GM12878 (cell line): ENCODE measurements around the gene ZNF222. TPM values are rescaled to one million over a fixed set of nuclear protein-coding genes. Genes with fewer than 3 reads are reported as not detected.

Experiments used
- BACH1 ChIP-seq: fragments of 450-650 bp; IDR thresholded peaks from 2 replicates; pipeline ENCODE4 v1.6.1; 2017; ENCODE audit warnings: mild to moderate bottlenecking, borderline replicate concordance
- BCL11A ChIP-seq: IDR thresholded peaks from 2 replicates; pipeline ENCODE4 v1.6.1; 2011; ENCODE audit warnings: low read depth, low read length
- CHD2 ChIP-seq: IDR thresholded peaks from 2 replicates; pipeline ENCODE4 v1.6.1; 2011; ENCODE audit warnings: low read depth, low read length, improper control_type of control experiment, borderline replicate concordance
- CHD4 ChIP-seq: fragments of 200-600 bp; sonication (generic); IDR thresholded peaks from 2 replicates; pipeline ENCODE4 v1.6.1; 2016; ENCODE audit warnings: mild to moderate bottlenecking
- EGR1 ChIP-seq, 2 experiments: IDR thresholded peaks; 1 replicate in 1 of 2; 2 replicates in 1 of 2; pipeline ENCODE4 v1.6.1; 2011 to 2012; ENCODE audit warnings: low read depth in 2 of 2, low read length in 2 of 2, borderline replicate concordance in 1 of 2, mild to moderate bottlenecking in 1 of 2, moderate library complexity in 1 of 2
- ETV6 ChIP-seq, 2 experiments: fragments of 450-650 bp in 1 of 2; IDR thresholded peaks in 1 of 2; conservative IDR thresholded peaks in 1 of 2; 2 replicates each; pipeline ENCODE4 v1.6.1; 2014; ENCODE audit warnings: antibody characterized with exemption in 1 of 2, borderline replicate concordance in 1 of 2, low read depth in 1 of 2, mild to moderate bottlenecking in 1 of 2, moderate library complexity in 1 of 2
- FOXK2 ChIP-seq: fragments of 450-650 bp; IDR thresholded peaks from 2 replicates; pipeline ENCODE4 v1.6.1; 2017; ENCODE audit warnings: mild to moderate bottlenecking, moderate library complexity
- FOXM1 ChIP-seq: IDR thresholded peaks from 2 replicates; pipeline ENCODE4 v1.6.1; 2012; ENCODE audit warnings: low read depth, mild to moderate bottlenecking, inconsistent platforms, low read length, moderate library complexity
- HDAC2 ChIP-seq: fragments of 200-600 bp; sonication (generic); IDR thresholded peaks from 2 replicates; pipeline ENCODE4 v1.6.1; 2017
- IKZF1 ChIP-seq: fragments of 450-650 bp; conservative IDR thresholded peaks from 2 replicates; pipeline ENCODE4 v1.6.1; 2017; ENCODE audit warnings: antibody characterized with exemption, mild to moderate bottlenecking
- IRF4 ChIP-seq: IDR thresholded peaks from 2 replicates; pipeline ENCODE4 v1.6.1; 2011; ENCODE audit warnings: low read depth, low read length
- KLF5 ChIP-seq: fragments of 450-650 bp; IDR thresholded peaks from 2 replicates; pipeline ENCODE4 v1.6.1; 2014; ENCODE audit warnings: mild to moderate bottlenecking; ENCODE audit not compliant: partially characterized antibody
- MXI1 ChIP-seq: fragments of 150-350 bp; IDR thresholded peaks from 2 replicates; pipeline ENCODE4 v1.6.1; 2011; ENCODE audit warnings: low read depth, mild to moderate bottlenecking, inconsistent platforms, low read length, improper control_type of control experiment
- MYB ChIP-seq: fragments of 150-350 bp; IDR thresholded peaks from 2 replicates; pipeline ENCODE4 v1.6.1; 2014; ENCODE audit warnings: mild to moderate bottlenecking, low read depth, low read length, borderline replicate concordance
- NFXL1 ChIP-seq: fragments of 450-650 bp; IDR thresholded peaks from 2 replicates; pipeline ENCODE4 v1.6.1; 2017; ENCODE audit warnings: antibody characterized with exemption, mild to moderate bottlenecking, borderline replicate concordance
- POLR2A ChIP-seq: IDR thresholded peaks from 2 replicates; pipeline ENCODE4 v1.6.1; 2011; ENCODE audit warnings: low read depth, mild to moderate bottlenecking, low read length
- RFX5 ChIP-seq: IDR thresholded peaks from 2 replicates; pipeline ENCODE4 v1.6.1; 2011; ENCODE audit warnings: low read depth, low read length, improper control_type of control experiment
- SMC3 ChIP-seq: IDR thresholded peaks from 2 replicates; pipeline ENCODE4 v1.6.1; 2011; ENCODE audit warnings: low read length, improper control_type of control experiment, borderline replicate concordance
- SREBF1 ChIP-seq: IDR thresholded peaks from 2 replicates; pipeline ENCODE4 v1.6.1; 2012; ENCODE audit warnings: mild to moderate bottlenecking, low read length
- SUPT20H ChIP-seq: IDR thresholded peaks from 2 replicates; pipeline ENCODE4 v1.6.1; 2011; ENCODE audit warnings: low read depth, mild to moderate bottlenecking, low read length, moderate library complexity, borderline replicate concordance; ENCODE audit not compliant: control insufficient read depth
- SUZ12 ChIP-seq: fragments of 200-600 bp; sonication (generic); IDR thresholded peaks from one replicate; pipeline ENCODE4 v1.6.1; 2018; ENCODE audit warnings: antibody characterized with exemption, mild to moderate bottlenecking; ENCODE audit not compliant: unreplicated experiment
- TCF3 ChIP-seq: IDR thresholded peaks from 2 replicates; pipeline ENCODE4 v1.6.1; 2012; ENCODE audit warnings: low read depth, mild to moderate bottlenecking, low read length, borderline replicate concordance; ENCODE audit not compliant: insufficient read depth
- USF2 ChIP-seq: IDR thresholded peaks from 2 replicates; pipeline ENCODE4 v1.6.1; 2011; ENCODE audit warnings: low read depth, low read length, improper control_type of control experiment, borderline replicate concordance
- ZBED1 ChIP-seq: IDR thresholded peaks from 2 replicates; pipeline ENCODE4 v1.6.1; 2016; ENCODE audit warnings: borderline replicate concordance
- ZNF274 ChIP-seq: IDR thresholded peaks from one replicate; pipeline ENCODE4 v1.8.0; 2011; ENCODE audit not compliant: insufficient read length, insufficient read depth
- ZSCAN29 ChIP-seq: fragments of 450-650 bp; IDR thresholded peaks from 2 replicates; pipeline ENCODE4 v1.6.1; 2017; ENCODE audit warnings: mild to moderate bottlenecking, moderate library complexity
- polyA plus RNA-seq, 11 experiments: library from polyadenylated mRNA; depleted of rRNA in 4 of 11; unstranded in 6 of 11; stranded (reverse) in 5 of 11; fragments of >200 nt; fragmentation: Nextera tagmentation in 4 of 11; fragmentation: Illumina TruSeq in 1 of 11; extraction: Ambion mirVana in 4 of 11; extraction: Trizol in 1 of 11; gene quantifications; 1 replicate in 1 of 11; 2 replicates in 10 of 11; pipeline versions ENCODE4 v1.2.1 to v1.2.3, GENCODE V29; 2011 to 2016; ENCODE audit warnings: inconsistent platforms in 2 of 11, missing spikeins in 2 of 11, low read depth in 1 of 11
- total RNA-seq, 4 experiments: library from RNA; depleted of rRNA in 3 of 4; stranded (reverse); fragments of >200 nt in 3 of 4; fragmentation: Illumina TruSeq in 1 of 4; extraction: Trizol in 1 of 4; gene quantifications; 2 replicates each; pipeline versions ENCODE4 v1.2.1 to v1.2.3, GENCODE V29; 2013 to 2021
- TF ChIP-seq, protein P1 (sequence below): fragments of 150-350 bp; IDR thresholded peaks from 2 replicates; pipeline ENCODE4 v1.6.1; 2016; ENCODE audit warnings: low read depth, low read length
- TF ChIP-seq, protein P2 (sequence below): IDR thresholded peaks from 2 replicates; pipeline ENCODE4 v1.6.1; 2012; ENCODE audit warnings: low read depth, low read length, improper control_type of control experiment

ZNF222 gene
- total and polyA plus RNA-seq, 10 of the 15 experiments (the other 5 are each of a cell fraction or from before 2014, with no cell fraction given): 2.3 to 5.9 (median 4.2) TPM

GRCh38 chr19:43983912-43984686, 41.1 kb upstream of the ZNF222 start, which contains the start of gene ZNF155 (continued):
- TF ChIP-seq, protein P1, sequence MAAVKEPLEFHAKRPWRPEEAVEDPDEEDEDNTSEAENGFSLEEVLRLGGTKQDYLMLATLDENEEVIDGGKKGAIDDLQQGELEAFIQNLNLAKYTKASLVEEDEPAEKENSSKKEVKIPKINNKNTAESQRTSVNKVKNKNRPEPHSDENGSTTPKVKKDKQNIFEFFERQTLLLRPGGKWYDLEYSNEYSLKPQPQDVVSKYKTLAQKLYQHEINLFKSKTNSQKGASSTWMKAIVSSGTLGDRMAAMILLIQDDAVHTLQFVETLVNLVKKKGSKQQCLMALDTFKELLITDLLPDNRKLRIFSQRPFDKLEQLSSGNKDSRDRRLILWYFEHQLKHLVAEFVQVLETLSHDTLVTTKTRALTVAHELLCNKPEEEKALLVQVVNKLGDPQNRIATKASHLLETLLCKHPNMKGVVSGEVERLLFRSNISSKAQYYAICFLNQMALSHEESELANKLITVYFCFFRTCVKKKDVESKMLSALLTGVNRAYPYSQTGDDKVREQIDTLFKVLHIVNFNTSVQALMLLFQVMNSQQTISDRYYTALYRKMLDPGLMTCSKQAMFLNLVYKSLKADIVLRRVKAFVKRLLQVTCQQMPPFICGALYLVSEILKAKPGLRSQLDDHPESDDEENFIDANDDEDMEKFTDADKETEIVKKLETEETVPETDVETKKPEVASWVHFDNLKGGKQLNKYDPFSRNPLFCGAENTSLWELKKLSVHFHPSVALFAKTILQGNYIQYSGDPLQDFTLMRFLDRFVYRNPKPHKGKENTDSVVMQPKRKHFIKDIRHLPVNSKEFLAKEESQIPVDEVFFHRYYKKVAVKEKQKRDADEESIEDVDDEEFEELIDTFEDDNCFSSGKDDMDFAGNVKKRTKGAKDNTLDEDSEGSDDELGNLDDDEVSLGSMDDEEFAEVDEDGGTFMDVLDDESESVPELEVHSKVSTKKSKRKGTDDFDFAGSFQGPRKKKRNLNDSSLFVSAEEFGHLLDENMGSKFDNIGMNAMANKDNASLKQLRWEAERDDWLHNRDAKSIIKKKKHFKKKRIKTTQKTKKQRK: no peak
- TF ChIP-seq BACH1 (no peak), POLR2A (peak; percentile 62; the same call in 1 of the 2 replicates), SMC3 (no peak), HDAC2 (no peak), NFXL1 (no peak), EGR1 (IDR thresholded peaks at IDR 0.05; ENCODE audit: borderline replicate concordance in 1 of 2, low read depth in 2 of 2, low read length in 2 of 2) (no peak), SUZ12 (no peak), ZBED1 (no peak), ZNF274 (no peak), MYB (no peak), KLF5 (no peak), SREBF1 (peak; percentile 83), FOXK2 (no peak), MXI1 (peak; percentile 39), SUPT20H (no peak), ETV6 (conservative IDR thresholded peaks at IDR 0.05 in 1 of 2, IDR thresholded peaks at IDR 0.05 in 1 of 2; ENCODE audit: borderline replicate concordance in 1 of 2, low read depth in 1 of 2) (no peak), IRF4 (no peak), BCL11A (0 out of 2 replicates have a peak, but pooled peaks have one; percentile 3), IKZF1 (peak; percentile 97), CHD2 (peak; percentile 83; the same call in 1 of the 2 replicates), TCF3 (no peak), RFX5 (no peak), FOXM1 (no peak), ZSCAN29 (no peak), CHD4 (no peak), USF2 (no peak)
- TF ChIP-seq, protein P2, sequence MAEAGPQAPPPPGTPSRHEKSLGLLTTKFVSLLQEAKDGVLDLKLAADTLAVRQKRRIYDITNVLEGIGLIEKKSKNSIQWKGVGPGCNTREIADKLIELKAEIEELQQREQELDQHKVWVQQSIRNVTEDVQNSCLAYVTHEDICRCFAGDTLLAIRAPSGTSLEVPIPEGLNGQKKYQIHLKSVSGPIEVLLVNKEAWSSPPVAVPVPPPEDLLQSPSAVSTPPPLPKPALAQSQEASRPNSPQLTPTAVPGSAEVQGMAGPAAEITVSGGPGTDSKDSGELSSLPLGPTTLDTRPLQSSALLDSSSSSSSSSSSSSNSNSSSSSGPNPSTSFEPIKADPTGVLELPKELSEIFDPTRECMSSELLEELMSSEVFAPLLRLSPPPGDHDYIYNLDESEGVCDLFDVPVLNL: no peak
